Measurements from ENCODE around the gene MAP3K7. TPM values are rescaled to one million over a fixed set of nuclear protein-coding genes. Genes with fewer than 3 reads are reported as not detected.

MAP3K7 gene
- total RNA-seq, 3 donors from 2014 or later, result 16.1 to 21.0 (median 20.8) TPM

DNA sequence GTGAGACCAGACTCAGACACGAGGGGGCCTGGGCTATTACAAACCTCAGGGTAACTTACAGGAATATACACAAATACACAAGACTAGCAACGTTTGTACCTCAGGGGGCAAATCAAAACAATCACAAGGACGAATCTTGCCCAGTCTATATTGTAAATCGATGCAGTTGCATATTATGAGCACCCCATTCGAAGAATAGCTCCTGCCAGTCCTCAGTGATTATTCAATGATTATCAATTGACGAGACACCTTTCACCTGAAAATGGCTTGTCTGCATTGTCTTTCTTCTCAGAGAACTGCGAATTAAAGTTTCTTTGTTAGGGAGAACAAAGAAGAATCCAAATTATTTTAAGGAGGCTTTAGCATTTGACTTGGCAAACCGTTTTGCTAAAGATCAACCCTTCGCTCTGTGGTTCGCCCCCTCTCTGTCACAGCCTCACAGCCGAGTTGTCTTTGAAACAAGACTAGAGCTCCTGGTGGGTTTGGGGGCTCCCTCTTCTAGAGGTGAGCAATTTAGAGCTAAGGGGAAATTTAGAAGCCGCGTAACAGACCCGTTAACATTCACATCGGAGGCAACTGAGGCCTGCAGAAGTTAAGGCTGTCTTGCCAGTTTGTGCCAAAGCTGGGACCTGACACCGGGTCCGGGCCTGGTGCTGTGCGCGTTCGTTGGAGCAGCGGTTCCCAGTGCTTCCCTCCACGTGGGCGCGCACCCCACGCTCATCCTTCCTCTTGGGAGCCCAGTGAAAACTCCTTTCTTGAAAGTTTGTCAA lies 24.9 kb upstream of the MAP3K7 start:
- H3K36me3 ChIP-seq (ENCODE audit: low read depth), result no peaks in the 10 kb centered on the region
- ATAC-seq (no peak), DNase-seq (no peak)
- no peaks in the 10 kb centered on the region for H3K9me3 ChIP-seq
- no peak overlapping the region for H3K4me3 ChIP-seq
- TF ChIP-seq, protein P1, sequence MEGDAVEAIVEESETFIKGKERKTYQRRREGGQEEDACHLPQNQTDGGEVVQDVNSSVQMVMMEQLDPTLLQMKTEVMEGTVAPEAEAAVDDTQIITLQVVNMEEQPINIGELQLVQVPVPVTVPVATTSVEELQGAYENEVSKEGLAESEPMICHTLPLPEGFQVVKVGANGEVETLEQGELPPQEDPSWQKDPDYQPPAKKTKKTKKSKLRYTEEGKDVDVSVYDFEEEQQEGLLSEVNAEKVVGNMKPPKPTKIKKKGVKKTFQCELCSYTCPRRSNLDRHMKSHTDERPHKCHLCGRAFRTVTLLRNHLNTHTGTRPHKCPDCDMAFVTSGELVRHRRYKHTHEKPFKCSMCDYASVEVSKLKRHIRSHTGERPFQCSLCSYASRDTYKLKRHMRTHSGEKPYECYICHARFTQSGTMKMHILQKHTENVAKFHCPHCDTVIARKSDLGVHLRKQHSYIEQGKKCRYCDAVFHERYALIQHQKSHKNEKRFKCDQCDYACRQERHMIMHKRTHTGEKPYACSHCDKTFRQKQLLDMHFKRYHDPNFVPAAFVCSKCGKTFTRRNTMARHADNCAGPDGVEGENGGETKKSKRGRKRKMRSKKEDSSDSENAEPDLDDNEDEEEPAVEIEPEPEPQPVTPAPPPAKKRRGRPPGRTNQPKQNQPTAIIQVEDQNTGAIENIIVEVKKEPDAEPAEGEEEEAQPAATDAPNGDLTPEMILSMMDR (IDR thresholded peaks at IDR 0.05), result no peak
- no peaks in the 10 kb centered on the region for H3K4me1 ChIP-seq (ENCODE audit: low read depth)
- intact Hi-C loops (cut with DNase I, micrococcal nuclease), result no loop called here

DNA sequence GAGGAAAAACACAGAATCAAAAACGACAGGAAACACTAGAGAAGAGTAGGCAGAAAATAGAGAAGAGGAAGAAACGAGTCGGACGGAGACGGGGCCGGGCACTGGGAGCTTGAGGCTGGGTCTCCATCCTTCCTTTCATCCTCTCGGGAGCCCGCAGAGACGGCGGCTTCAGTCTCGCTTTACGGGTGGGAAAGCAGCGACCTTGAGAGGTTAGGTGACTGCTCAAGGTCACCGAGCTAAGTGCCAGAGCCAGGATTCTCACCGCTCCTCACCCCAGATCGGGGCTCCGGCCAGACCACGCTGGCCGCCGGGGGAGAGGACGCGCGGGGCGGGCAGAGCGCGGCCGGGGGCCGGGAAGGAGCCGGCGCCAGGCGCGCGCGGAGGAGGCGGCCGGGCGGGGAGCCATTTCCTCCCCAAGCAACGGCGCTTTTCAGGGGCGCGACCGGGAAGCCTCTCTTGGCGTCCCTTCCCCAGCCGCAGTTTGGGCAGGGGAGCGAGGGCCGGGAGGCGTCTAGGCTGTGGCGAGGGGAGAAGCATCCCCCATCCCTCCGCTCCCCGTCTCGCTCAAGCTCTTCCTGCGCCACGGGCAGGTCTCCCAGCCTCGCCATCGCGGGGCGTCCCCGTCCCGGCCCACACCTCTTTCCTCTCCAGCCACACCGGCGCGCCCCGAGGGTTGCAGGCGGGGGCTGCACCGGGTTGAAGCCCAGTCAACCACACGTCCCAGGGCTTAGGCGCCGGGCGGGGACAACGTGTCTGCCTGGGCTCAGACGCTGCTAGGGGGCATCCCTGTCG lies 24.1 kb upstream of the MAP3K7 start:
- H3K36me3 ChIP-seq (ENCODE audit: low read depth), result no peaks in the 10 kb centered on the region
- DNase-seq, result peak in 2 of 3 donors; percentile 28 to 44
- no peaks in the 10 kb centered on the region for H3K4me1 ChIP-seq (ENCODE audit: low read depth)
- TF ChIP-seq, protein P1 (IDR thresholded peaks at IDR 0.05), result no peak
- peak; percentile 44 for ATAC-seq
- no peak overlapping the region for H3K4me3 ChIP-seq
- intact Hi-C loops (cut with DNase I, micrococcal nuclease), result no loop called here
- no peaks in the 10 kb centered on the region for H3K9me3 ChIP-seq

DNA sequence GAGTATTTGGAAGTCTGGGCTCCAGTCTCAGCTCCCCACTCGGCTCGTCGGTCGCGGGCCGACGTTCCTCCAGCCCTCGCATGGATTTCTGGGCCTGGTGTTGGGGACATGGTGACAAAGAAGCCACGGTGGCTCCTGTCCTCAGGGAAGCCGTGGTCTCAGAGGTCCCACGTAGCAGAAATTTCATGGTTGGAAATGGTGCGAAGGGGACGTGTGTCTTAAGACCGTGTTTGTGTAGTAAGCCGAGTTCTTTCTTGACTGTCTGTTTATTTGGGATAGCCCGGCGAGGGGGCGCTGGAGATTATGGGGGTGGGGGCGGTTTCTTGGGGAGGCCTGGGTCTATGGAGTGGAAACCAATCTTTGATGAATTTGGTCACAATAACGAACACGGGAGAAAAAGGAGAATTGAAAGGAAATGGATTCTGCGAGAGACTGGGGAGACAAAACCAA lies 23.5 kb upstream of the MAP3K7 start:
- Histone ChIP-seq H3K4me3 (no peak overlapping the region), H3K9me3 (no peaks in the 10 kb centered on the region), H3K36me3 (ENCODE audit: low read depth) (no peaks in the 10 kb centered on the region), H3K4me1 (ENCODE audit: low read depth) (no peaks in the 10 kb centered on the region)
- DNase-seq (no peak), ATAC-seq (no peak)
- TF ChIP-seq, protein P1 (IDR thresholded peaks at IDR 0.05), result no peak
- intact Hi-C loops (cut with DNase I, micrococcal nuclease), result no loop called here

DNA sequence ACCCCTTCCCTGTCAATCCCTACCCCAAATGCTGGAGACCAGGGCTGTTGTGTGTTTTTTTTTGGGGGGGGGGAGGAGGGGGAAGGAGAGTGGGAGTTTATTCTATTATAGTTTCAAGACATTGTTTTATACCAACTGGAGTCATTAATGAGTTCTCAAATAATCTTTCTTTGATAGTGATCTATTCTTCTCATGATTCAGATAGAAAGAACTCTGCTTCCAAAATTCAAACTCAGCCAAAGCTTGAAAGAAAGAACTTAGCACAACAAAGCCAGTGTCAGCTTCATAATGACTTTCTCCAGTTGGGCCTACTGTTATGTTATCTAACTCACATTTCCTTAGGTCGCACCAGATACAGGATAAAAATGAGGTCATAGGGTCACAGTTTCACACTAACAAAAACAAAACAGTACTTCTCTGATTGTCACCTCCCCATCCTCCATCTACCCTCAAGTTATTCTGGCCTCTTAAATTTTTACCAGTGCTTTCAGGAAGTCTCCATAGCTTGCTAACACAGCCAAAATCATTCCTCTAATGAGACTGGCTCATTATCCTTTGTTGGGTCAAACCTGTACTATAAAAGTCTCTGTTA lies 19.0 kb upstream of the MAP3K7 start:
- no peak for ATAC-seq
- Histone ChIP-seq H3K4me1 (ENCODE audit: low read depth) (no peaks in the 10 kb centered on the region), H3K36me3 (ENCODE audit: low read depth) (no peaks in the 10 kb centered on the region), H3K9me3 (no peaks in the 10 kb centered on the region), H3K4me3 (no peak overlapping the region)
- TF ChIP-seq, protein P1 (IDR thresholded peaks at IDR 0.05), result no peak
- no peak for DNase-seq
- intact Hi-C loops (cut with DNase I, micrococcal nuclease), result no loop called here

DNA sequence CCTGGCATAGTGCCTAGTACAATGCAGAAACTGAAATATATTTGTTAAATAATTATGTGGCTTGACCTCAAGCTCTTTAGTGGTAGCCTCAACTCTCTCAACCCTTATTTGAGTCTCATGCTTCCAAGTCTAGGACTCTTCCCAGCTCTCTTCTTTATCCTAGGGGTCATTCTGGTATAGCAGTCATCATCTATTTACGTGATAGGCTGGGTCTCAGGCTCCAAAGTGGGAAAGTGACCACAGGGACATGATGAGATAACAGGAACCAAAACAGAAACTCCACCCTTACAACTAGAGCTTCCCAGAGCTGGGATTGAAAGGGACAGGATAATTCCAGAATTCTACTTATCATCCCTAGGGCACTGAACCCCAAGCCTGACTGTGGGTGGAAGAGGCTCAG lies 17.7 kb upstream of the MAP3K7 start:
- no peaks in the 10 kb centered on the region for H3K9me3 ChIP-seq
- DNase-seq (no peak), ATAC-seq (no peak)
- H3K4me1 ChIP-seq (ENCODE audit: low read depth), result no peaks in the 10 kb centered on the region
- no peak overlapping the region for H3K4me3 ChIP-seq
- TF ChIP-seq, protein P1 (IDR thresholded peaks at IDR 0.05), result no peak
- intact Hi-C loops (cut with DNase I, micrococcal nuclease), result no loop called here
- H3K36me3 ChIP-seq (ENCODE audit: low read depth), result no peaks in the 10 kb centered on the region
